ENCODE measurements around the gene SLC51B.

DNA sequence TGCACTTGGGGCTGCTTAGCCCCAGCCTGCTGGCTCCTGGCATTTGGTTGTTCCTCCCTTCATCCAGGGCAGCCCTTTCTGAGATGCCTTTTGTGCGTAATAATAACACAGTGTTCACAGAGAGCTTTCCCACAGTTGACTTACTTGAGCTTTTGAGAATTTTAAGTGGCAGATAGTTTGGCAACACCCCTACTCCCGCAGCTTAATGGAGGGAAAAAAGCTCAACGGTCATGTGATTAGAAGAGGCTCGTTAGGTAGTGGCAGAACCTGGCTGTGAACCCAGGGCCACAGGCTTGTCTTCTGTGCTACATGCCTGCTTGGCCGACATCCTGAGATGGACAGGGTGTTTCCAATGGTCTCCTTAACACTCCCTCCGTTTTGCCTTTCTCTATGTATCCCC lies 36.1 kb downstream of the SLC51B start:
- TF ChIP-seq YY1 (IDR thresholded peaks at IDR 0.05; ENCODE audit: insufficient read depth, insufficient read length) (no peak), ZNF274 (IDR thresholded peaks at IDR 0.05; ENCODE audit: low read depth, low read length) (no peak), SUZ12 (IDR thresholded peaks at IDR 0.05; ENCODE audit: extremely low read depth, insufficient read depth, insufficient read length) (no peak)
